DMS153 (cell line): ENCODE measurements around the gene SYNE2.
"Not testable (repeated sequence)": the region's sequence is repeated elsewhere in the genome, so short reads cannot be mapped to it uniquely, and the experiment has no call there.

Experiments
- DNase-seq: peaks from one replicate; lab custom pipeline; 2025; lab: John Stamatoyannopoulos, UW

Gene SYNE2

GRCh38 chr14:64191756-64192155 is 339.0 kb downstream of the SYNE2 start:
- no peak for DNase-seq

- no peak for DNase-seq
Observed at GRCh38 chr14:64193821-64194220, 341.0 kb downstream of the SYNE2 start.

GRCh38 chr14:64194404-64194803 is 341.6 kb downstream of the SYNE2 start:
- DNase-seq = no peak

GRCh38 chr14:64195199-64195598 is 342.4 kb downstream of the SYNE2 start:
- DNase-seq = no peak

GRCh38 chr14:64196056-64196455 is 343.3 kb downstream of the SYNE2 start:
- no peak for DNase-seq

GRCh38 chr14:64196814-64197411 is 344.1 kb downstream of the SYNE2 start:
- no peak for DNase-seq

GRCh38 chr14:64197996-64198395 is 345.2 kb downstream of the SYNE2 start:
- DNase-seq = no peak

GRCh38 chr14:64198486-64198885 is 345.7 kb downstream of the SYNE2 start:
- no peak for DNase-seq

GRCh38 chr14:64200170-64200569 is 347.4 kb downstream of the SYNE2 start:
- DNase-seq = no peak

- no peak for DNase-seq
Observed at GRCh38 chr14:64201296-64201695, 348.5 kb downstream of the SYNE2 start.

GRCh38 chr14:64201921-64202545 is 349.2 kb downstream of the SYNE2 start:
- DNase-seq = no peak

GRCh38 chr14:64202716-64203115 is 349.9 kb downstream of the SYNE2 start:
- no peak for DNase-seq

GRCh38 chr14:64203366-64204006 is 350.7 kb downstream of the SYNE2 start:
- no peak for DNase-seq

- DNase-seq = no peak
Observed at GRCh38 chr14:64208261-64208660, 355.5 kb downstream of the SYNE2 start.

- DNase-seq = no peak
Observed at GRCh38 chr14:64208981-64209380, 356.2 kb downstream of the SYNE2 start.

GRCh38 chr14:64209444-64210131 is 356.8 kb downstream of the SYNE2 start:
- no peak for DNase-seq

- no peak for DNase-seq
Observed at GRCh38 chr14:64210216-64210615, 357.4 kb downstream of the SYNE2 start.

GRCh38 chr14:64210912-64211311 is 358.1 kb downstream of the SYNE2 start:
- not testable (repeated sequence) for DNase-seq

- DNase-seq = no peak
Observed at GRCh38 chr14:64212666-64213065, 359.9 kb downstream of the SYNE2 start.

GRCh38 chr14:64213086-64213485 is 360.3 kb downstream of the SYNE2 start:
- no peak for DNase-seq

GRCh38 chr14:64213853-64214570 is 361.2 kb downstream of the SYNE2 start:
- DNase-seq = no peak

- no peak for DNase-seq
Observed at GRCh38 chr14:64215274-64215673, 362.5 kb downstream of the SYNE2 start.
